ENCODE data around the gene F12.
"Not testable (repeated sequence)": the region's sequence is repeated elsewhere in the genome, so short reads cannot be mapped to it uniquely, and the experiment has no call there.

Gene F12

GRCh38 chr5:177417081-177417480 lies 7.7 kb upstream of the F12 start:
- in situ Hi-C loops (cut with MboI; ENCODE audit: low sequenced_read_pairs), result not testable (repeated sequence)

- in situ Hi-C loops (cut with MboI; ENCODE audit: low sequenced_read_pairs), result no loop called here
Observed at GRCh38 chr5:177414481-177414880, 5.1 kb upstream of the F12 start.

GRCh38 chr5:177412603-177413233 lies 3.4 kb upstream of the F12 start:
- in situ Hi-C loops (cut with MboI; ENCODE audit: low sequenced_read_pairs), result no loop called here

GRCh38 chr5:177410575-177410974 lies 1.2 kb upstream of the F12 start:
- in situ Hi-C loops (cut with MboI; ENCODE audit: low sequenced_read_pairs), result no loop called here

- in situ Hi-C loops (cut with MboI; ENCODE audit: low sequenced_read_pairs), result no loop called here
Observed at GRCh38 chr5:177405805-177406204, 3.6 kb downstream of the F12 start.

- in situ Hi-C loops (cut with MboI; ENCODE audit: low sequenced_read_pairs), result no loop called here
Observed at GRCh38 chr5:177405312-177405711, 4.1 kb downstream of the F12 start.

- in situ Hi-C loops (cut with MboI; ENCODE audit: low sequenced_read_pairs), result no loop called here
Observed at GRCh38 chr5:177404641-177405179, 4.7 kb downstream of the F12 start.

- in situ Hi-C loops (cut with MboI; ENCODE audit: low sequenced_read_pairs), result no loop called here
Observed at GRCh38 chr5:177403792-177404640, 5.3 kb downstream of the F12 start.

- in situ Hi-C loops (cut with MboI; ENCODE audit: low sequenced_read_pairs), result no loop called here
Observed at GRCh38 chr5:177403102-177403791, 6.1 kb downstream of the F12 start.

- in situ Hi-C loops (cut with MboI; ENCODE audit: low sequenced_read_pairs), result no loop called here
Observed at GRCh38 chr5:177402271-177403043, 6.9 kb downstream of the F12 start.

GRCh38 chr5:177399997-177400868 lies 9.1 kb downstream of the F12 start, which contains the start of gene PFN3:
Gene PFN3 (minus strand): TSS chr5:177400661. CDS start chr5:177400576, 85 bp downstream.
- in situ Hi-C loops (cut with MboI; ENCODE audit: low sequenced_read_pairs), result no loop called here

GRCh38 chr5:177397875-177398390 lies 11.4 kb downstream of the F12 start:
- in situ Hi-C loops (cut with MboI; ENCODE audit: low sequenced_read_pairs), result no loop called here

GRCh38 chr5:177396807-177397206 lies 12.6 kb downstream of the F12 start:
- in situ Hi-C loops (cut with MboI; ENCODE audit: low sequenced_read_pairs), result no loop called here

- in situ Hi-C loops (cut with MboI; ENCODE audit: low sequenced_read_pairs), result no loop called here
Observed at GRCh38 chr5:177396078-177396477, 13.3 kb downstream of the F12 start.

GRCh38 chr5:177393990-177394389 lies 15.4 kb downstream of the F12 start:
- in situ Hi-C loops (cut with MboI; ENCODE audit: low sequenced_read_pairs), result loop anchor here (5.0 kb wide), 1 partner anchor 48 kb away; no protein-coding TSS in a partner anchor

- in situ Hi-C loops (cut with MboI; ENCODE audit: low sequenced_read_pairs), result loop anchor here (5.0 kb wide), 1 partner anchor 49 kb away; no protein-coding TSS in a partner anchor
Observed at GRCh38 chr5:177393206-177393765, 16.1 kb downstream of the F12 start.

- in situ Hi-C loops (cut with MboI; ENCODE audit: low sequenced_read_pairs), result loop anchor here (5.0 kb wide), 1 partner anchor 50 kb away; no protein-coding TSS in a partner anchor
Observed at GRCh38 chr5:177392765-177393164, 16.6 kb downstream of the F12 start.

- in situ Hi-C loops (cut with MboI; ENCODE audit: low sequenced_read_pairs), result loop anchor here (5.0 kb wide), 1 partner anchor 52 kb away; no protein-coding TSS in a partner anchor
Observed at GRCh38 chr5:177390363-177391300, 18.7 kb downstream of the F12 start.

Data from HL-60/S4 treated with retinoic acid at 250 ng/mL for 4 days and 3 days (cell line).